Measurements from ENCODE around the gene AKT3.

DNA sequence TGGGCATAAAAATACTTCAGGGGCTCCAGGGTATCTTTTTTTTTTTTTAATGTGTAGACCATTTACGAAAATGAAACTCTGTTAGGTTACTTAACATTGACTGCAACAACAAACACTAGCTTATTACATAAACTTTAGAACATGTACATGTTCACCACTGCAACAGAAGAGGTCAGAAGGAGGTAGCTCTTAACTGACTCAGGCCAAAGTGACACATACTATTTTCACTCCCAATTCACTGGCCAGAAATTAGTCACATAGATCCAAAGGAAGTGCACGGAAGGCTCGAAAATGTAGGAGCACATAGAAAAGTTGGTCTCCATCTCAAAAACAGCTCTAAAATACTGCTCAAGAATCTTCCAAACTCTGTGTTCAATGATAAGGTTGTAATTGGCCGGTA lies 107.2 kb downstream of the AKT3 start:
- no peak for TF ChIP-seq POLR2AphosphoS5 (IDR thresholded peaks at IDR 0.05)
- TF ChIP-seq, protein P1, sequence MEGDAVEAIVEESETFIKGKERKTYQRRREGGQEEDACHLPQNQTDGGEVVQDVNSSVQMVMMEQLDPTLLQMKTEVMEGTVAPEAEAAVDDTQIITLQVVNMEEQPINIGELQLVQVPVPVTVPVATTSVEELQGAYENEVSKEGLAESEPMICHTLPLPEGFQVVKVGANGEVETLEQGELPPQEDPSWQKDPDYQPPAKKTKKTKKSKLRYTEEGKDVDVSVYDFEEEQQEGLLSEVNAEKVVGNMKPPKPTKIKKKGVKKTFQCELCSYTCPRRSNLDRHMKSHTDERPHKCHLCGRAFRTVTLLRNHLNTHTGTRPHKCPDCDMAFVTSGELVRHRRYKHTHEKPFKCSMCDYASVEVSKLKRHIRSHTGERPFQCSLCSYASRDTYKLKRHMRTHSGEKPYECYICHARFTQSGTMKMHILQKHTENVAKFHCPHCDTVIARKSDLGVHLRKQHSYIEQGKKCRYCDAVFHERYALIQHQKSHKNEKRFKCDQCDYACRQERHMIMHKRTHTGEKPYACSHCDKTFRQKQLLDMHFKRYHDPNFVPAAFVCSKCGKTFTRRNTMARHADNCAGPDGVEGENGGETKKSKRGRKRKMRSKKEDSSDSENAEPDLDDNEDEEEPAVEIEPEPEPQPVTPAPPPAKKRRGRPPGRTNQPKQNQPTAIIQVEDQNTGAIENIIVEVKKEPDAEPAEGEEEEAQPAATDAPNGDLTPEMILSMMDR (IDR thresholded peaks at IDR 0.05): no peak
- TF ChIP-seq EP300 (IDR thresholded peaks at IDR 0.05): no peak
- no peak for TF ChIP-seq POLR2A (IDR thresholded peaks at IDR 0.05)

Data from sigmoid colon (tissue), 4 donors.